Measurements from ENCODE around the gene CIROP. TPM values are rescaled to one million over a fixed set of nuclear protein-coding genes. Genes with fewer than 3 reads are reported as not detected.

CIROP gene
- total and polyA plus RNA-seq, 2 donors (not counting 1 experiment from before 2014, with no cell fraction given) = not detected

- H3K9ac ChIP-seq (ENCODE audit: low read length) = no peak overlapping the region
- H2AFZ ChIP-seq (ENCODE audit: insufficient read depth, low read depth, low read length, poor library complexity, severe bottlenecking) = no peak overlapping the region
- H3K79me2 ChIP-seq (ENCODE audit: control insufficient read depth, insufficient read depth, low read length) = no peaks in the 10 kb centered on the region
- H3K27ac ChIP-seq (ENCODE audit: low read length in 2 of 2) = no peak overlapping the region
- 100% methylated on average over 2 of the region's 3 CpGs for WGBS (ENCODE audit: insufficient coverage)
- Mint-ChIP-seq H3K27me3 (no peaks in the 10 kb centered on the region), H3K9me3 (ENCODE audit: insufficient read depth) (no peaks in the 10 kb centered on the region), H3K4me1 (peaks cover 14% of the 10 kb centered on the region), H3K27ac (no peak overlapping the region), H3K4me3 (no peak overlapping the region)
- peaks cover 10 to 13% of the 10 kb centered on the region in 2 donors for H3K4me1 ChIP-seq (ENCODE audit: control insufficient read depth in 2 of 2, insufficient read depth in 2 of 2, low read length in 2 of 2)
- no peak for DNase-seq
- H3K9me3 ChIP-seq (ENCODE audit: control extremely low read depth in 1 of 3, control insufficient read depth in 2 of 3, insufficient read depth in 1 of 3, low read length in 2 of 3) = no peaks in the 10 kb centered on the region
- TF ChIP-seq CTCF (IDR thresholded peaks at IDR 0.05) (no peak), EZH2 (IDR thresholded peaks at IDR 0.05; ENCODE audit: borderline replicate concordance, insufficient read depth, low read depth, low read length, poor library complexity, severe bottlenecking) (no peak)
- peaks cover 0 to 6% (median 0%) of the 10 kb centered on the region in 4 experiments for H3K27me3 ChIP-seq (replicated peaks in 1 of 4; ENCODE audit: control extremely low read depth in 1 of 4, control insufficient read depth in 3 of 4, insufficient read depth in 4 of 4, low read length in 3 of 4)
- POLR2A ChIA-PET = no interaction called here
- no peaks in the 10 kb centered on the region for H3K36me3 ChIP-seq (replicated peaks in 1 of 2; ENCODE audit: control extremely low read depth in 1 of 2, control insufficient read depth in 1 of 2, extremely low read depth in 1 of 2, insufficient read depth in 2 of 2, low read length in 1 of 2)
- CTCF ChIA-PET = interaction anchor here (1.3 to 19.1 kb wide), 2 partner anchors 67 to 133 kb away, joined by 3 to 1134 read pairs; partner anchors contain the start of gene AJUBA
- no peak overlapping the region for H3K4me3 ChIP-seq (ENCODE audit: control extremely low read depth in 1 of 5, extremely low read depth in 1 of 5, insufficient read depth in 1 of 5, low read depth in 2 of 5, low read length in 4 of 5)
- no peaks in the 10 kb centered on the region for H4K20me1 ChIP-seq (ENCODE audit: control insufficient read depth, insufficient read depth, low read length, poor library complexity, severe bottlenecking)
- intact Hi-C loops (cut with micrococcal nuclease) = loop anchor here (10.0 kb wide), 2 partner anchors 668 to 748 kb away; no protein-coding TSS in a partner anchor
- ATAC-seq (ENCODE audit: low read depth) = no peak
- no peak overlapping the region for H3K4me2 ChIP-seq (replicated peaks; ENCODE audit: low read depth, low read length, poor library complexity, severe bottlenecking)
These were observed 52.1 kb downstream of the CIROP start for GRCh38 chr14:23052671-23053070.

- Histone ChIP-seq H3K4me1 (ENCODE audit: control insufficient read depth in 2 of 2, insufficient read depth in 2 of 2, low read length in 2 of 2) (peaks cover 10 to 13% of the 10 kb centered on the region in 2 donors), H3K9ac (ENCODE audit: low read length) (no peak overlapping the region), H3K9me3 (ENCODE audit: control extremely low read depth in 1 of 3, control insufficient read depth in 2 of 3, insufficient read depth in 1 of 3, low read length in 2 of 3) (no peaks in the 10 kb centered on the region), H4K20me1 (ENCODE audit: control insufficient read depth, insufficient read depth, low read length, poor library complexity, severe bottlenecking) (no peaks in the 10 kb centered on the region), H3K27ac (ENCODE audit: low read length in 2 of 2) (no peak overlapping the region), H3K4me2 (replicated peaks; ENCODE audit: low read depth, low read length, poor library complexity, severe bottlenecking) (no peak overlapping the region), H3K79me2 (ENCODE audit: control insufficient read depth, insufficient read depth, low read length) (no peaks in the 10 kb centered on the region), H2AFZ (ENCODE audit: insufficient read depth, low read depth, low read length, poor library complexity, severe bottlenecking) (no peak overlapping the region), H3K27me3 (replicated peaks in 1 of 4; ENCODE audit: control extremely low read depth in 1 of 4, control insufficient read depth in 3 of 4, insufficient read depth in 4 of 4, low read length in 3 of 4) (peaks cover 0 to 6% (median 0%) of the 10 kb centered on the region in 4 experiments), H3K4me3 (ENCODE audit: control extremely low read depth in 1 of 5, extremely low read depth in 1 of 5, insufficient read depth in 1 of 5, low read depth in 2 of 5, low read length in 4 of 5) (no peak overlapping the region), H3K36me3 (replicated peaks in 1 of 2; ENCODE audit: control extremely low read depth in 1 of 2, control insufficient read depth in 1 of 2, extremely low read depth in 1 of 2, insufficient read depth in 2 of 2, low read length in 1 of 2) (no peaks in the 10 kb centered on the region)
- intact Hi-C loops (cut with micrococcal nuclease) = loop anchor here (10.0 kb wide), 2 partner anchors 667 to 747 kb away; no protein-coding TSS in a partner anchor
- Mint-ChIP-seq H3K4me3 (no peak overlapping the region), H3K27me3 (no peaks in the 10 kb centered on the region), H3K27ac (no peak overlapping the region), H3K9me3 (ENCODE audit: insufficient read depth) (no peaks in the 10 kb centered on the region), H3K4me1 (peaks cover 14% of the 10 kb centered on the region)
- no peak for ATAC-seq (ENCODE audit: low read depth)
- WGBS (ENCODE audit: insufficient coverage) = 96% methylated on average over 11 of the region's 14 CpGs
- CTCF ChIA-PET = interaction anchor here (1.3 to 19.1 kb wide), 2 partner anchors 66 to 134 kb away, joined by 3 to 1134 read pairs; partner anchors contain the start of gene AJUBA
- TF ChIP-seq EZH2 (IDR thresholded peaks at IDR 0.05; ENCODE audit: borderline replicate concordance, insufficient read depth, low read depth, low read length, poor library complexity, severe bottlenecking) = no peak
- no peak for TF ChIP-seq CTCF (IDR thresholded peaks at IDR 0.05)
- POLR2A ChIA-PET = no interaction called here
- no peak for DNase-seq
These were observed 52.6 kb downstream of the CIROP start for GRCh38 chr14:23052182-23052623.
